Dendritic cell treated with granulocyte-macrophage colony-stimulating factor and Interleukin-4, amounts not matched to agents 40 ng/mL and 50 ng/mL, for 4 days (primary cell): ENCODE results near the gene OR52I2.

Source experiments
- H3K27ac Mint-ChIP-seq: one replicate; pipeline ENCODE4 v1.8.0; 2022; ENCODE audit warnings: mild to moderate bottlenecking, mixed read lengths
- H3K27me3 Mint-ChIP-seq: one replicate; pipeline ENCODE4 v1.8.0; 2022; ENCODE audit warnings: mild to moderate bottlenecking, mixed read lengths
- H3K36me3 Mint-ChIP-seq: one replicate; pipeline ENCODE4 v1.8.0; 2022; ENCODE audit warnings: low read depth, mixed read lengths
- H3K4me1 Mint-ChIP-seq: one replicate; pipeline ENCODE4 v1.8.0; 2022; ENCODE audit warnings: low read depth, mixed read lengths
- H3K4me3 Mint-ChIP-seq: one replicate; pipeline ENCODE4 v1.8.0; 2022; ENCODE audit warnings: mild to moderate bottlenecking, moderate library complexity, mixed read lengths
- H3K9me3 Mint-ChIP-seq: one replicate; pipeline ENCODE4 v1.8.0; 2022; ENCODE audit warnings: mixed read lengths
- intact Hi-C: fragments of 100-400 bp; cut with micrococcal nuclease; formaldehyde crosslinking; loops from one replicate; pipeline ENCODE4 v1.15.0; 2022

OR52I2 gene

DNA sequence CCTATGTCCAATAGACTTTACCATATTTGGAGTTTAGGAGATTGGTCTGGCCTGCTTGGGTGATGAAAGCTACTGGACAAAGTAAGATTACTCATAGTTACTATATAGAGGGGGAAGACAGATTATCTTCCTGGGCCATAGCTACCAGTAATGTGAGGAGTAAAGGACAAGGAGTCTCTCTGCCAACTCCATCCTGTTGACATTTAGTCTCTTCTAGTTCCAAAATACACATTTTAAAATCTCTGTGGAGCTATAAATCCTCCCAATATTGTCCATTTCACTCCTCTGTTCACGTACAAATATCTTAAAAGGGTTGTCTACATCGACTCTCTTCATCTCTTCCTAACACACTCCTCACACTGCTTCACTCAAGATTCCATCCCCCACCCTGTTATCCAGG is 54.6 kb downstream of the OR52I2 start:
- H3K36me3 Mint-ChIP-seq = no peaks in the 10 kb centered on the region
- intact Hi-C loops = loop anchor here (10.0 kb wide), 1 partner anchor 1169 kb away; the partner anchor contains the start of gene OR52N2

DNA sequence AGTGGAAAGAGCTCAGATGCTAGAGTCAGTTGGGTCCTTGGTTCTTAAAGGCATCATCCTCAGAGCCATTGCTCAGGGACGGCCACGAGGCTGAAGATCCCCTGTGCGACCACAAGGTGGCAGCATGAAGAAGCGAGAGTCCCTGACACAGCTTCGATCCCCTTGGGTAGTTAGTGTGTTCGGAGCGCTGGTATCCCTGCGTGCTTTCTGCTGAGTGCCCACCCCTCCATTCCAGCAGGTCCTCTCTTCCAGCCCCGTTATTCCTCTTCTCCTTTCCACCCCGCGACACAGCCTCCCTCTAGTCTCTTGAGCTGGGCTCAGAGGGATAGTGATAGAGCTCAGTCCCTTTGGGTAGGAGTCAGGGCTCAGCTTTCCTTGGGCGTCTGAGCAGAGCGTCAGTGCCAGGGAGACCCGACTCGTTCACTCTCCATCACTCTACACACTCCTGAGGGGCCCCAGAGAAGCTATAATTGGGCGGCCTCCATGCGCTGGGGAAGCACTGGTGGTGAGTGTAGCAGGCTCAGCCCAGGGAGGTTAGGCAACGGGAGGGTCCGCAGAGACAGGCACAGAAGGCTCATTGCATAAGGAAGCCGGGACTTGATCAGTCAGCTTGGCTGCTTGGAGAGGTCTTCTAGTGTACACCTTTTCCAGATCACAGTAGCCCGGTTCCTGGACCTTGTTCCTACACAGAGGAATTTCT is 55.6 kb downstream of the OR52I2 start, which contains the start of gene OR51D1:
Gene OR51D1, plus strand, starts transcription at position 516 of the 700 bp plus-strand sequence. CDS start 2,314 bp downstream, outside the sequence.
- no peaks in the 10 kb centered on the region for H3K36me3 Mint-ChIP-seq
- intact Hi-C loops = loop anchor here (10.0 kb wide), 1 partner anchor 1168 kb away; the partner anchor contains the start of gene OR52N2
- H3K27me3 Mint-ChIP-seq = peaks cover 3% of the 10 kb centered on the region
- H3K9me3 Mint-ChIP-seq = no peaks in the 10 kb centered on the region
- H3K27ac Mint-ChIP-seq = no peak within 1 kb of the TSS
- no peak within 1 kb of the TSS for H3K4me3 Mint-ChIP-seq
- no peaks in the 10 kb centered on the region for H3K4me1 Mint-ChIP-seq

More for the DNA sequence above, 54.6 kb downstream of the OR52I2 start:
- no peaks in the 10 kb centered on the region for H3K9me3 Mint-ChIP-seq
- no peak overlapping the region for H3K4me3 Mint-ChIP-seq
- no peak overlapping the region for H3K27ac Mint-ChIP-seq
- H3K4me1 Mint-ChIP-seq = no peaks in the 10 kb centered on the region
- H3K27me3 Mint-ChIP-seq = peaks cover 3% of the 10 kb centered on the region

DNA sequence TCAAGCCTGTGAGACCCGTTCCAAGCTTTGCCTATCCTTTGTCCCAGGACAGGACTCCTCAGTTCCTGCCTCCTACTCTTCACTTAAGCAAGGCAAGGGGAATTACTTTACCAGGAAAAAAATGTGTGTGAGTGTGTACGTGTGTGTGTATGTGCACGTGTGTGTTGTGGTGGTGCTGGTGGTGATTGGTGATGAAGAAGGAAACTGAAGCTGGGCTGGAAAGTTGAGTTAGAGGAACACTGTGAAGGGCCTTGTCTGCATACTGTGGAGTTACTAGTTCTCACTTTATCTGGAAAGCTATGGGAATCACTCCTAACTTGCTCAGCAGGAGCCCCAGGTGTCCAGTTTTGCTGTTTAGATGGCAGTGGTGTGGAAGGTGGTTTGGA is 56.1 kb downstream of the OR52I2 start:
- intact Hi-C loops = loop anchor here (10.0 kb wide), 1 partner anchor 1167 kb away; the partner anchor contains the start of gene OR52N2
- Mint-ChIP-seq H3K36me3 (no peaks in the 10 kb centered on the region), H3K4me1 (no peaks in the 10 kb centered on the region), H3K9me3 (no peaks in the 10 kb centered on the region), H3K27ac (no peak overlapping the region), H3K4me3 (no peak overlapping the region), H3K27me3 (peaks cover 3% of the 10 kb centered on the region)

GRCh38 chr11:4639931-4640330 is 58.4 kb downstream of the OR52I2 start:
- Mint-ChIP-seq H3K4me3 (no peak overlapping the region), H3K27me3 (peaks cover 3% of the 10 kb centered on the region), H3K36me3 (no peaks in the 10 kb centered on the region), H3K4me1 (no peaks in the 10 kb centered on the region), H3K27ac (no peak overlapping the region), H3K9me3 (no peaks in the 10 kb centered on the region)
- intact Hi-C loops = loop anchor here (10.0 kb wide), 1 partner anchor 1165 kb away; the partner anchor contains the start of gene OR52N2

DNA sequence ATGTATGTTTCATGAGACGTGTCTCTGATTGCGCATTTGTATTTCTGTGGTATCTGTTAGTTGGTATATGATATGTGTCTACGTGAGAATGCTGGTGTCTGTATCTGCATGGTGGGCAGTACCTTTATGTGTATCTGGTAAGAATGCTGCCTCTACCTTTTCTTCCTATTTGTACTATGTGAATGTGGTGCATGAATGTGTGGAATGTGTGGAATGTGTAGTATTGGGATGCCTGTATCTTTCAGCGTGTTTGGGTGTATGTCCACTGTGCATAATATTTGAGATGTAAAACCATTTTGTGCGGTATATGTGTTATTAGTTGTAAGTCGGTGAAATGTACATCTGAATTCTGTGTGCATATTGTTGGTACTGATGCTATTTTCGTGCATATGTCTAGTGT is 60.0 kb downstream of the OR52I2 start:
- Mint-ChIP-seq H3K4me3 (no peak overlapping the region), H3K9me3 (no peaks in the 10 kb centered on the region), H3K36me3 (no peaks in the 10 kb centered on the region), H3K27me3 (peaks cover 3% of the 10 kb centered on the region), H3K27ac (no peak overlapping the region), H3K4me1 (no peaks in the 10 kb centered on the region)
- intact Hi-C loops = no loop called here

GRCh38 chr11:4642043-4642442 is 60.5 kb downstream of the OR52I2 start:
- peaks cover 3% of the 10 kb centered on the region for H3K27me3 Mint-ChIP-seq
- no peaks in the 10 kb centered on the region for H3K9me3 Mint-ChIP-seq
- H3K4me3 Mint-ChIP-seq = no peak overlapping the region
- no peaks in the 10 kb centered on the region for H3K36me3 Mint-ChIP-seq
- H3K4me1 Mint-ChIP-seq = no peaks in the 10 kb centered on the region
- H3K27ac Mint-ChIP-seq = no peak overlapping the region
- intact Hi-C loops = no loop called here
